Caco-2 (cell line): ENCODE results near the gene RNASE7. TPM values are rescaled to one million over a fixed set of nuclear protein-coding genes. Genes with fewer than 3 reads are reported as not detected.

ENCODE experiments used
- BruUV-seq: library from RNA; stranded (reverse); fragments of 400-500 nt; replicated peaks from 2 replicates; lab custom pipeline; 2021; lab: Mats Ljungman, UMichigan
- CTCF ChIA-PET: fragments of 300-600 bp; sonication (Branson Sonifier 250); formaldehyde crosslinking; loops from one replicate; lab custom pipeline; 2022; ENCODE audit warnings: antibody characterized with exemption; lab: Charles Lee
- POLR2A ChIA-PET: fragments of 300-600 bp; sonication (Branson Sonifier 250); formaldehyde crosslinking; loops from one replicate; lab custom pipeline; 2022; ENCODE audit warnings: antibody characterized with exemption; lab: Charles Lee
- DNase-seq, 2 experiments: peaks; one replicate each; pipeline versions ENCODE4 v3.0.0 to v3.0.0-alpha.2; 2020 to 2022
- H3K27me3 ChIP-seq: replicated peaks from 2 replicates; pipeline ENCODE4 v1.6.0; 2011; ENCODE audit warnings: low read length; ENCODE audit not compliant: control insufficient read depth, insufficient read depth
- H3K36me3 ChIP-seq: 2 replicates; pipeline ENCODE4 v1.5.1; 2011; ENCODE audit warnings: low read length; ENCODE audit not compliant: control insufficient read depth, insufficient read depth
- H3K4me1 ChIP-seq: fragments of 250-450 bp; sonication (Bioruptor Pico); 2 replicates; pipeline ENCODE4 v1.5.1; 2020; ENCODE audit warnings: mild to moderate bottlenecking
- H3K4me3 ChIP-seq: 2 replicates; pipeline ENCODE4 v1.5.1; 2011; ENCODE audit warnings: low read depth, mild to moderate bottlenecking, control low read depth, low read length
- H3K9me3 ChIP-seq: fragments of 250-450 bp; sonication (Bioruptor Pico); 2 replicates; pipeline ENCODE4 v1.5.1; 2020; ENCODE audit warnings: mild to moderate bottlenecking, moderate library complexity
- H3K27ac Mint-ChIP-seq: one replicate; pipeline ENCODE4 v1.8.0; 2022; ENCODE audit warnings: mixed read lengths; ENCODE audit not compliant: unreplicated experiment
- H3K27me3 Mint-ChIP-seq: one replicate; pipeline ENCODE4 v1.8.0; 2022; ENCODE audit warnings: mixed read lengths; ENCODE audit not compliant: insufficient read depth, unreplicated experiment
- H3K36me3 Mint-ChIP-seq: one replicate; pipeline ENCODE4 v1.8.0; 2022; ENCODE audit warnings: mild to moderate bottlenecking, mixed read lengths; ENCODE audit not compliant: insufficient read depth, unreplicated experiment
- H3K4me1 Mint-ChIP-seq: one replicate; pipeline ENCODE4 v1.8.0; 2022; ENCODE audit warnings: low read depth, mixed read lengths; ENCODE audit not compliant: unreplicated experiment
- H3K4me3 Mint-ChIP-seq: one replicate; pipeline ENCODE4 v1.8.0; 2022; ENCODE audit warnings: mild to moderate bottlenecking, moderate library complexity, mixed read lengths; ENCODE audit not compliant: unreplicated experiment
- H3K9me3 Mint-ChIP-seq: one replicate; pipeline ENCODE4 v1.8.0; 2022; ENCODE audit warnings: mixed read lengths; ENCODE audit not compliant: unreplicated experiment
- CTCF ChIP-seq, 2 experiments: fragments of 200-600 bp in 1 of 2; IDR thresholded peaks; 1 replicate in 1 of 2; 2 replicates in 1 of 2; pipeline versions ENCODE4 v1.5.1 to v1.8.0; 2011 to 2022; ENCODE audit warnings: antibody characterized with exemption in 1 of 2, control low read depth in 1 of 2, inconsistent platforms in 1 of 2, low read depth in 1 of 2, low read length in 1 of 2, mild to moderate bottlenecking in 1 of 2, moderate library complexity in 1 of 2; ENCODE audit not compliant: insufficient read depth in 1 of 2, severe bottlenecking in 1 of 2, unreplicated experiment in 1 of 2
- intact Hi-C: fragments of 100-400 bp; cut with micrococcal nuclease; formaldehyde crosslinking; loops from one replicate; pipeline ENCODE4 v1.10.0; 2022; ENCODE audit not compliant: unreplicated experiment
- total RNA-seq: library from RNA; stranded (reverse); gene quantifications from 2 replicates; pipeline ENCODE4 v1.2.3, GENCODE V29; 2022

Gene RNASE7
- total RNA-seq, 1 experiment from 2014 or later: not detected

DNA sequence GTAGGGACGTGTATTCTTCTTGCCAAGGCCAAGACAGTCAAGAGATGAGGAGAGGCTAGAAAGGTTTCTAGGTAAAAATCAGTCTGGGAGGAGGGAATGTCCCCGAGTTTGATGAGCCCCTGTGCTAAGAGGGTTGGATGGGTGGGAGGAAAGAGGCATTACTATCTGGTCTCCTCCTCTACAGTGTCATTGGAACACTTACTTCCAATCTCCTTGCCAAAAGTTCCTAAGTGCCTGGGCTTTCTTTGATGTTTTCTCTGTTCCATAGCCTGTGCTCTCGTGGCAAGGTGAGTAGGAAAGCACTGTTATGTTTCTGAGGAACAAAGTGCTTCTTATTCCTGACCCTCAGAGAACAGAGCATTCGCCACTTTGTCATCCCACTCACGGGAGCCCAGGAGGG lies 7.5 kb upstream of the RNASE7 start, which contains the start of gene RNASE13:
RNASE13 (minus strand) TSS at position 101 of the 400 bp plus-strand sequence. CDS start 519 bp downstream, outside the sequence.
- Histone ChIP-seq H3K4me3 (no peak within 1 kb of the TSS), H3K4me1 (peaks cover 21% of the 10 kb centered on the region), H3K9me3 (no peaks in the 10 kb centered on the region), H3K27me3 (no peaks in the 10 kb centered on the region), H3K36me3 (no peaks in the 10 kb centered on the region)
- DNase-seq: no peak
- no peak for TF ChIP-seq CTCF (IDR thresholded peaks at IDR 0.05; ENCODE audit: insufficient read depth in 1 of 2, low read depth in 1 of 2, low read length in 1 of 2, severe bottlenecking in 1 of 2, unreplicated experiment in 1 of 2)
- peaks cover 20% of the 10 kb centered on the region for H3K4me1 Mint-ChIP-seq
- no peak within 1 kb of the TSS for H3K4me3 Mint-ChIP-seq
- no peak within 1 kb of the TSS for H3K27ac Mint-ChIP-seq
- no peaks in the 10 kb centered on the region for H3K36me3 Mint-ChIP-seq
- ChIA-PET CTCF (interaction anchor here (2.1 kb wide), 1 partner anchor 20 kb away, joined by 12 read pairs; no protein-coding TSS in a partner anchor), POLR2A (no interaction called here)
- no TSS peak for BruUV-seq
- H3K9me3 Mint-ChIP-seq: no peaks in the 10 kb centered on the region
- H3K27me3 Mint-ChIP-seq: no peaks in the 10 kb centered on the region
- intact Hi-C loops: no loop called here

DNA sequence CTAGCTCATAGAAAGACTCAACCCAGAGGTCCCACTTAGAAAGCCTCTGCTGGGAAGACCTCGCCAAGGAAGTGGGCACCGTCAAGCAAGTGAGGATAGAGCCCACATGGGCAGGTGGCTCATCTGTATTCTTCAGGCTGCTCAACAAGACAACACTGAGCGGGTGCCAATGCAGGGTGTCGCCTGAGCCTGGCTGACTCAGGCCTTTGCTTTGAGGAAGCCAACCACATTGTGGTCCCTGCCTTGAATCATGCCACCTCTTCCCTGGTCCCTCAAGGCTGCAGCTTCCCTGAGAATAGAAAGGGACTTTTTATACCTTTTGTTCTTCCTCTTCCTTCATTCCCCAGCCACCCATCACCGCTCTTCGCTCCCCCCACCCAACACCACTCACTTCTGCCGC lies 5.4 kb upstream of the RNASE7 start:
- H3K4me1 ChIP-seq: peaks cover 24% of the 10 kb centered on the region
- Mint-ChIP-seq H3K27ac (no peak overlapping the region), H3K4me3 (no peak overlapping the region), H3K36me3 (no peaks in the 10 kb centered on the region), H3K4me1 (peaks cover 21% of the 10 kb centered on the region), H3K9me3 (no peaks in the 10 kb centered on the region), H3K27me3 (no peaks in the 10 kb centered on the region)
- intact Hi-C loops: no loop called here
- no peaks in the 10 kb centered on the region for H3K27me3 ChIP-seq
- CTCF ChIA-PET: interaction anchor here (0.6 to 1.4 kb wide), 3 partner anchors 22 to 335 kb away, joined by 3 to 5 read pairs (median 4); no protein-coding TSS in a partner anchor
- no peak for TF ChIP-seq CTCF (IDR thresholded peaks at IDR 0.05; ENCODE audit: insufficient read depth in 1 of 2, low read depth in 1 of 2, low read length in 1 of 2, severe bottlenecking in 1 of 2, unreplicated experiment in 1 of 2)
- no peak overlapping the region for H3K4me3 ChIP-seq
- POLR2A ChIA-PET: no interaction called here
- BruUV-seq: no TSS peak
- no peak for DNase-seq
- no peaks in the 10 kb centered on the region for H3K9me3 ChIP-seq
- H3K36me3 ChIP-seq: no peaks in the 10 kb centered on the region

DNA sequence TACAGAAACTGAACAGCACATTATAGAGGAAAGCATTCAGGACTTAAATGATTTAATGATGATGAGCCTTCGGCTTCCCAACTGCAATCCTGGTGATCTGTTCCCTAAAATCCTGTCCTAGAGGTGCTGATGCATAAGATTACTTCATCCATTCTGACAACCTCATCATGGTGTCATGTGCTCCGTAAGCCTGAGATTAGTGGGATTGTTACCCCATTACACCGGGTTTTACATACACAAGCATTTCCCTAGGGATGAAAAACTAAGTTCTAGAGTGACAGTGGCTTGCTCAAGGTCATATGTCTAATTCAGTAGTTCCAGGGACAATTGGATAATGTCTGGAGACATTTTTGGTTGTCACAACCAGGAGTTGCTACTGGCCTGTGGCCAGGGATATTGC lies 5.0 kb upstream of the RNASE7 start:
- no peak overlapping the region for H3K4me3 ChIP-seq
- no peaks in the 10 kb centered on the region for H3K36me3 ChIP-seq
- intact Hi-C loops: no loop called here
- CTCF ChIA-PET: interaction anchor here (1.4 kb wide), 1 partner anchor 22 kb away, joined by 4 read pairs; no protein-coding TSS in a partner anchor
- H3K27me3 ChIP-seq: no peaks in the 10 kb centered on the region
- H3K36me3 Mint-ChIP-seq: no peaks in the 10 kb centered on the region
- H3K9me3 ChIP-seq: no peaks in the 10 kb centered on the region
- DNase-seq: no peak
- no peak overlapping the region for H3K27ac Mint-ChIP-seq
- H3K4me1 Mint-ChIP-seq: peaks cover 21% of the 10 kb centered on the region
- BruUV-seq: no TSS peak
- TF ChIP-seq CTCF (IDR thresholded peaks at IDR 0.05; ENCODE audit: insufficient read depth in 1 of 2, low read depth in 1 of 2, low read length in 1 of 2, severe bottlenecking in 1 of 2, unreplicated experiment in 1 of 2): no peak
- no peaks in the 10 kb centered on the region for H3K9me3 Mint-ChIP-seq
- H3K27me3 Mint-ChIP-seq: peaks cover under 1% of the 10 kb centered on the region
- POLR2A ChIA-PET: no interaction called here
- H3K4me3 Mint-ChIP-seq: no peak overlapping the region
- H3K4me1 ChIP-seq: peaks cover 24% of the 10 kb centered on the region
